Activated T-cell treated with anti-CD3 and anti-CD28 coated beads for 4 hours (primary cell): ENCODE measurements around the gene HOXB2.

ENCODE experiments used
- DNase-seq: peaks from one replicate; pipeline ENCODE4 v3.0.0-alpha.2; 2020

The HOXB2 gene

DNA sequence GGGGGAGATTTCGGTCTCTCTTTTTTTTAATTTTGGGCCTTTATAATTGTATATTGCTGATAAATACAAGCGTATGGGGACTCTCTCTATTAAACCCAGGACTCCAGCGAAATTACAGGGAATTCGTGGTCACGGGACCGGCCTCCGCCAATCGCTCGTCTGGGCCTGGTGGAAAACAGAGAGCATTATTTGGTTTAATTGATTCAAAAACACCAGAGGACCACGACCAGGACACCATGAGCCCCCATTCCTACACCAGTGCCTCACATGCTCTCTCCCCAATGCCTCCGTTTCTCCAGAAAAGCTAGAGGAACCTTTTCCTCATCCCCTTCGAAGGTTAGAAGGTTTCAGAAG is at the start of gene HOXB2:
TSS of gene HOXB2 (minus strand) at position 88 of the 354 bp plus-strand sequence. CDS start 198 bp downstream, outside the sequence.
- no peak for DNase-seq

DNA sequence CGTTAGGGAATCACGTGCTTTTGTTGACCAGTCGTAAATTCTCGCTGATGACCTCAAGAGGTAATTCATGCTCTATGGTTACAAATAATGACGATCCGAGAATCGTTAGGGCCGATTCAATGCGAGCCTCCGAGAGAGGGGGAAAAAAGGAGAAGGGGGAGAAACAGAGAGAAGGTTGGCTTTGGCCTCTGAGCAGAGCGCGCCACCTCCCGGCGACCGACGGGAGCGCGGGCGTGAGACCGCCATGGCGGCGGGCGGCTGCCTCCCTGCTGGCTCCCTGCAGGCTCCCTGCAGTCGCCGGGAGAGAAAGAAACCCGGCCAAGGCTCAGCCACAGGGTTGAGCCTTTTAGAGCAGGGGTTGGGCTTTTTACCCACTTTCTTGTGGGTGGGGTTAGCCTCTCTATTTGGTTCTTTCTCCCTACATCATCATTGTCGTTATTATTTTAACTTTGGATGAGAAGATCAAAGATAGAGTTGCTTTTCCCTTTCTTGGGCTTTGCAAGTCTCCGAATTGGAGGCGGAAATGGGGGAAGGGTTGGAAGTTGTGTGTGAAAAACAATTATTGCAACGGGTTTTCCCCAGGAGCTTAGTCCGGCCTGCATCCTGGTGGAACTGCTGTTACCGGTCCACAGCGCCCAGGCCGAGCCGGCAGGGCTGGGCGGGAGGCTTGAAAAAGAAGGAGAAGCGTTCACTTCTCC is 49.1 kb upstream of the HOXB2 start:
- DNase-seq: peak; percentile 76

DNA sequence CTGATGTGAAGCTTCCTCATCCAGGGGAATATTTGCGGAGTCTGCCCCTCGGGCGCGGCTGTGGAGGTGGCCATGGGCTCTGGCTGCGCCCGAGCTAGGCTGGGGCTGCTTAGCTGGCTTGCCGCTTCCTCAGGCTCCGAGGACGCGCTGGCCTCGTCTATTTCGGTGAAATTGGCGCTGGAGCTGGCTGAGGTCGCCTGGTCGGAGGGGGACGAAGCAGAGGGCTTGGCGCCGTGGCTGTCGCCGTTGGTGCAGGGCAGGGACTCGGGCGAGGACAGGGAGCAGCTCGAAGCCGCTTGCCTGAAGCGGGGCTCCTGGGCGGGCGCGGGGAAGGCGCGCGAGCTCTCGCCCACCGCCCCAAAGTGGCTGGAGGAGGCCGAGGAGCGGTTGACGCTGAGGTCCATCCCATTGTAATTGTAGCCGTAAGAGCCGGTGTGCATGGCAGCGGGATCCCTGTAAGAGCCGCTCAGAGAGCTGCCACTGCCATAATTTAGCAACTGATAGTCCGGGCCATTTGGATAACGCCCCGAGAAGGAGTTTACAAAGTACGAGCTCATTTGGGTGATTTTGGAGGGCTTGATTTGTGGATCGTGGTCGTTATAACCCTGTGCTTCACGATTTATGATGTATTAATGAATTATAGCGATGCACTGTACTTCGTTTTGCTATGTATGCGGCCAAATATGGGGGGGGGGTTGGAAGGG is 48.4 kb upstream of the HOXB2 start, which contains the start of gene HOXB5:
TSS of gene HOXB5 (minus strand) at position 654 of the 704 bp plus-strand sequence. CDS start at position 557, 97 bp downstream.
- no peak for DNase-seq

DNA sequence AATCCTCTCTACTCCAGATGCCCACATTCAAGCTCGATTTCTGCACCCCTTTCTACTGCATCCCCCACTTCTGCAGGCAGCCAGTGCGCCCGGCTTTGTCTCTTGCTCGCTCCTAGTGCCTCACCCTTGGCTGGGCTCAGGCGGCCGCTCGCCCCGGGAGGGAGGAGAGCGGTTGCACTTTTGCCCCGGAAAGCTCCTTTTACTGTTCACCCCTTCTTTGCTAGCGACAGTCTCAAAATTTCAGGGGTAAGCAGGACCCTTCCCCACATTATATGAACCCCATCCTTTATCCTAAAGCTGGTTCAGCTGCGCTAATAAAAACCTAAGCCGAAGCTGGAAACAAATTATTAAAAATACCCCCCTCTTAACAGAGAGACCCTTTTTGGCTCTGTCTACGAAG is 47.7 kb upstream of the HOXB2 start:
- no peak for DNase-seq

DNA sequence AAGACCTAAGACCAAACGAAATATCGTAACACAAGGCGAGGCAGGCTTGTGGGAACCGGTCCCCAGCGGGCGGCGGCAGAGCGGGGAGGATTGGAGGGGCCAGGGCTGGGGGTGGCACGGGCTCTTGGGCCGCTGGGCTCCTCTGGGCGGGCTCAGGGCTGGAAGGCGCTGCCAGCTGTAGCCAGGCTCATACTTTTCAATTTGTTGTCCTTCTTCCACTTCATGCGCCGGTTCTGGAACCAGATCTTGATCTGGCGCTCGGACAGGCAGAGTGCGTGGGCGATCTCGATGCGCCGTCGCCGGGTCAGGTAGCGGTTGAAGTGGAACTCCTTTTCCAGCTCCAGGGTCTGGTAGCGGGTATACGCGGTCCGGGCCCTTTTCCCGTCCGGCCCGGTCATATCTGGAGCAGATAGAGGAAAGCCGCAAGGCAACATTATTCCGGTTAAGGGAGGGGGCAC is 47.2 kb upstream of the HOXB2 start:
- no peak for DNase-seq

DNA sequence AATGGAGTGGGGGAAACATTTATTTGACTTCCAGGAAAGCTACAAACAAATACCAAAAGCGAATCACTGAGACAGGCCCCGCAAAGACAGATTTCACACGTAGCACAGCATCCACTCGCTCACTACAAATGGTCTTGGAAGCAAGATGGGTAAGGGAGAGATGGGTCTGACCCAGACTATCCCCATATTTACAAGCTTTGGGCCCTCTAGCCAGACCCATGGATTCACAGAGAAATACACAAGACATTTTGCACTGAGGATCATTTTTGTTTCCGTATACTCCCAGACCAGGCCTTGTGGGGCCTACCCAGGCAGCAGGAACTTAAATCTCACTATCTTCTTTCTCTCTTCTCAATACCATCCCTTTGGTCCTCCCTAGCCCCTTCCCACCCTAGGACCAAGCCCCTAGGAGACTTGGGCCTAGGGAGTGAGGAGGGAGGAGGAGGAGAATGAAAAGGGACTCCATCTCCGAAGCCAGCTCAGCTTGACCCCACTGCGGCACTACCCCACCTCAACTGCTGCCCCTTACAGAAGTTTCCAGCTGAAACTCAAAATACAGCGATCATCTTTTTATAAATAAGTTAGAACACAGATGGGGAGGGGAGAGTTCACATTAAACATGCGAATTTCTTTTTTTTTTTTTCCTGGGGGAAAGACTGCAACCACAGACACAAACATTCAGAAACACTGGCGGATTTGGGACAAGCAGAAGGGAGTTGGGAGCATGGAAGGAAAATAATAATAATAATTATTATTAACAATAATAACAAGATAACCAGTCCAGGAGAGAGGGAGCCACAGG is 46.5 kb upstream of the HOXB2 start:
- no peak for DNase-seq

DNA sequence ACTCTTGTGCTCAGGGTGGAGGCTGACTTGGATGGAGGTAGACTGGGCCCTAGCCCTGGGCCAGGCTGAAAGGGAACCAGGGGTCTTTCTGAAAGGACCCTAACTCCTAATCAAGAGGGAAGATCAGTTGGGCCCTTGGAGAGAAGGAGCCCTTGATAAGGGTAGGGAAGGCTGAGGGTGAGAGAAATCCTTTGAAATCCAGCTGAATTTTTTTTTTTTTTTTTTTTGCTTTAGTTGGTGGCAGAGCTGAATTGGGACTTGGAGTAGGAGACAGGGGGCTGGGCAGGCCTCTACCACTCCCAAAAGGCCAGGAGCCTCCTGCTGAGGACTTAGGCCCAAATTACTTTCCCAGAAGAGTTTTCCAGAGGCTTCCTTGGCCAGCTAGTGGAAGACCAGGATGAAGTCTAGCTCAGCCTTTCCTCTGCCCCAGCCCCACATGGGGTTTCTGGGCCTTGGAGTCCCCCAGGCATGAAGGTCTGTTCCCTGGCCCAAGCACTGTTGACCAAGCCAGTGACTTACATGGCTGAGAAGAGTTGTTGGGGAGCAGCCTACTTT is 45.8 kb upstream of the HOXB2 start:
- DNase-seq: no peak

DNA sequence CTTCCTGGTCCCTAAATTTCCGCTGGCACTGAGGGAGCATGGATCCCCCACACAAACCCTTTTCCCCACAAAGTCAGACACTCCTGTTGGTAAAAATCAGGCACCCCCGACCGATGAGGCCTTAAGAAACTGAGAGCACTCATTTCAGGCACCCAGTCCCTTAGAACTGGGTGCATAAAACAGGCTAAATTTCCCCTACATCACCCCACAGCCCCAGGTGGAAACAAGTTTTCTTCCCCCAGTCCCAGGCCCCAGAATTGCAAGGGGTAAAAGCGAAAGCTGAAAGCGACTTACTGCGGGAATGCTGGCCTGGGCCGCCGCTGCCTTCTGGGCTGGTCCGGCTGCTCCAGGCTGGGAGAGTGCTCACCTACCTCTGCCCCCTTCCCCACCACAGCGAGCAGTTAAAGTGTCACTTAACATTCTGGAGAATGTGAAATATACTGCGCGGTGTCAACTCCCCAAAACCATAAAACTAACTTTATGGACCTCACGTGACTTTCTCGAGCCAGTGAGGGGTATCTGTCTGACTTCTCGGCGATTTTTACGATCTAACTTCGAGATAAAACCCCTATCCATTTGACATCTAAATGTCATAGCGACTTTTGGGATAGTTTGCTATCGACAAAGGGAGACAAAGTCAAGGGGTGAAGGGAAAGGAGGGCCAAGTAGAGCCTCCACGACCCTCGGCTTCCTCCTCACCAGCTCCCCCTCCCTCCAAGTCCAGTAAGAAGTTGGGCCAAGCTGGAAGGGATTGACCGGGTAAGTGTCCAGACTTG is 45.1 kb upstream of the HOXB2 start, which contains the start of gene HOXB3:
TSS of gene HOXB3 (minus strand) at position 411 of the 776 bp plus-strand sequence. CDS start 37,767 bp downstream, outside the sequence.
- DNase-seq: no peak

DNA sequence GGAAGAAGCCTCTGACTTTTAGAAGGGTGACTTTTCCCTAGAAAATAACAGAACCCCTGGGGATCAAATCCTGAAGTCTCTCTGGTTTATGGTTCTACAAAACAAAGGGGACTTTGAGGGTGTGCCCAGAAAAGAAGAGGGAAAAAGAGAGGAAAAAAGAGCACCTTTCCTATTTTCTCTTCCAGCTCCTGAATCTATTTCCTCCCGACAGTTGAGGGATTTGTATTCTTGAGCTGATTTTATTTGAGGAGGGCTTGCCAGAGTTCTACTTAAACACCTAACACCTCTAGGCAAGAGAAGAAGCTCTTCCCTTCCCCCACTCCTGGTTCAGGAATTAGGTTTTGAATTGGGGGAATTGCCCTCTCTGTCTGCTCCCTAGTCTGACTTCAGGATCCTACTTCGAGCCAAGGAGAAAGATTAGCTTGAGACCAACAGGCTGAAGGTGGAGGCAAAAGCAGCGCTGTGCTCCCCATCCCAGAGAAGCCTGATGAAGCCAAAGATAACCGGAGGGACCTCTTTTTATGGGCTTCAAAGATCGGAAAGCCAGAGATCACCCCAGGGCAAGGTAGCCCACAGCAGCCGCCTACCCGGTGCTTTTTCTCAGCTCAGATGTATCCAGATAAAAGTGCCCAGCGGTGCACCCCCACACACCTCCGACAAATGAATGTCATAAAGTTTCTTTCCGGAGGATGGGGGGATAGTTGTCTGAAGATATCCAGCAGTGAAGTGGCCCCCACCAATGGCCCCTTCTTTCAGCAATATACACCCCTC is 44.3 kb upstream of the HOXB2 start:
- no peak for DNase-seq

DNA sequence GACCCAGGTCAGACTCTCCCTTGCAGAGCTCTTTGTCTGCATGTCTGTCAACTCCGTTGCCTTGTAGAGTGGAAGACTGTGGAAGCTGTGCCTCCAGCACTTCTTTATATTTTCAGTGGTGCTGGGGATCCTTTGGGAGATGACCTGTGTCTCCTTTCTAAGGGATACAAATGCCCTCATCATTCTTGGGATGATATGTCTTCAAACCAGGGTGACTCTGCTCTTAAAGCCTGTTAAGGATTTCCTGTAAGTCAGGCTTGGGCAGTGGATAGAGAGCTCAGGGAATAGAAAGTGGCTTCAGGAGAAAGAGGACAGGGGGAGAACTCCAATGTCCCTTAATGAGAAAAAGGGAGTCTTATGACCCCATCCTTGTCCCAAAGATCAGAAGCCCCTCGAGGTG is 43.6 kb upstream of the HOXB2 start:
- DNase-seq: no peak

DNA sequence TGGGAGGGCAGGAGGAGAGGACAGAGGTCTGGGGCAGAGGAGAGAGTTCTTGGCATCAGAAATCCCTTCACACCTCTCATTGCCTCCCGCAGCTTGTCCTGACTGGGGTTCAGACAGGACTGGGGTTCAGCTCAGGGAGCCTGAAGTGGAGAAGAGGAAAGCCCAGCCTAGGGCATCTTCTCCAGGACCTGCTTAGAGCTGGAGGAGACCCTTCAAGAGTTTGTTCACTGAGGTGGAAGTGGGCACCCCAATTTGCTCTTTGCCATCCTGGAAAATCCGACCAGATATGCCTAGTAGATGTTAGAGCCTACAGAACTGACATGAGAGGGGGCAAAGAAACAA is 43.1 kb upstream of the HOXB2 start:
- no peak for DNase-seq

DNA sequence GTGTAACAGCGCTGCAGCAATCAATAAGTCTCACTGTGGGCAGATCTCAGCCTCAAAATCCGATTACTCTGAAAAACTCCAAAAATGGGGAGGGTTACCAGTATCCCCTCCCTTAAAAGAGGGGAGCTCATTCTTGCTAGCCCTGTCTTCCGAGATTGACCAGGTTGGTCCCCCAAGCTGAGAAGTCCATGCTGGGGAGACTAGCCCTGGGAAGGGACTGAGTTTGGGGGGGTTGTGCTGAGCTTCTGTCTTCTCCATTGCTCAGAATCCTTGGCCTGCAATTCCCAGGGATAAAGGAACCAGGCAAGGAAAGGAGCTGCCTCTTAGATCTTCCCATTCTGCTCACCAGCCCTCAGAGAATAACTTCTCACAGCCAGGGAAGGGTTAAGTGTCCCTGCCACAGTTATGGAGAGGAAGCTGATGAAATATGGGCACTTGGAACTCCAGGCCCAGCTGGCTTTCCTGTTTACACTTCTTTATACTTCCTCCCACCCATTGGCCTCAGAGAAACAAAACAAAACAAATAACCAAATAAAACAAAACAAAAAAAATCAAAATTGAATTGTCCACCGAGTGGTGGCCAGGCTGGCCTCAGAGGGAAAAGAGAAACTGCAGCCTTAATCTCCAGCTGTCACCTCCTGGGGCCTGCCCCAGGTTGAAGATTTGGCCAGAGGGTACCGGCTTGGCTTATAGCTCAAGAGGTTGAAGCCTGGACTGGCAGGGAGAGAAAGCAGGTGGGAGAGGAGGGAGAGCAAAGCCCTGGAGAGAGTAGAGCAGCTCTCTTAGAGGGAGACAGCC is 42.6 kb upstream of the HOXB2 start:
- no peak for DNase-seq

DNA sequence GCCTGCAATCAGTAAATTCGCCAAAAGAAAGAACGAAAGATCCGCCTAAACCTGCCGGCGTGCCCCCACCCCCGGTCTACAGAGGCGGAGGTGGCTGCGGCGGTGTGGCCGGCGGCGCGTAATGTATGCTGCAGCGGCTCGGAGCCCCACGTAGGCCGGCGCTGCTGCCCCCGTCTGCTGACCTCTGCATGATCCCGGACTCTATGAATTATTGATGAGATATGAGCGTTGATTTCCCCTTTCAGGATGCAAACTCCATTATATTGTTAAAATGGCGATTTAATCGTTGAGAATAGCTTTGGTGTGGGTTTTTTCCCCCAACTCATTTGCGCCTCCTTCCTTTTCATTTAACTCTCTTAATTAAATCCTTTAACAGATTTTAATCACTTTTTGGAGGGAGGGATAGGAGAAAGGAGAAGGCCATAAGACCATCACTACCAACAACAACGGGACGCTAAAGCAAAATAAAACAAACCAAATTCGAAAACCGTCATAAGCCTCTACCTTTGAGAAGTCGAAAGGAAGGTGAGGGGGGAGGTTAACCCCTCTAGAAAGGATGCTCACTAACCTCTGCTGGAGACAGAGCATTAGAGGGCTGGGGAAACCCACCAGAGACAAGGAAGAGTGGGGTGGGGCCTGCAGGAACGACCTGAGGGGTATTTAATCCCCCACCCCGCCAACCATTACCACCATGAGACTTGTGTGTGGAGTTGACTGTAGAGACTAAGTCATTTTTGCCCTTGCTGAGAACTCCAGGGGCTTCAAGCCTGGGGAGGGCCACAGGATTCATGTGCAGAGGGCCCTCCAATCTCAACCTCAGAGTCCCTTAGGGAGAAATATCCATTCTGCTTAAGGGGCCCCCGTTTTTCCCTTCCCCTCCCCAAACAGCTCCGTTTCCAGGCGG is 41.7 kb upstream of the HOXB2 start:
- DNase-seq: no peak

DNA sequence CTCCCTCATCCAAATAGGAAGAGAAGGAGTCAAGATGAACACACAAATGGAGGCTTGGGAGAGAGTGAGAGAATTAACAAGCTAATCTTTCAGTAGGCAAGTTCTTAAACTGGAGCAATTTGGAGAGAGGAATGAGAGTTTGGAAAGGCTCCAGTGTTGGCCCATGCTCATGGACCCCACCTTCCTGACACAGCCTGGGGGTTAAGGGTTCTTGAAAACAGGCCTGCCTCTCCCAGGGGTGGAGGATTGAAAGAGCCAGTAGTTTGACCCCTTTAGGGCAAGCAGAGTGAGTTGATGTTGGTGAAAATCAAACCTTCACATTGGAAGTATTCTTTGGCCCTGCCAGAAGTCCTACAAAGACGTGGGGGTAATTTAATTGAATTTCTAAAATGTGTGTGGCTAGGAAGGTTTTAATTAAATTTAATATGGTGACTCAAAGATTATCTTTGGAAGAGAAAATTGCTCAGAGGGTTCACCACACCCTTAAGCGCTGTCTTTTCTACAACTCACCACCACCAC is 39.4 kb upstream of the HOXB2 start:
- no peak for DNase-seq

DNA sequence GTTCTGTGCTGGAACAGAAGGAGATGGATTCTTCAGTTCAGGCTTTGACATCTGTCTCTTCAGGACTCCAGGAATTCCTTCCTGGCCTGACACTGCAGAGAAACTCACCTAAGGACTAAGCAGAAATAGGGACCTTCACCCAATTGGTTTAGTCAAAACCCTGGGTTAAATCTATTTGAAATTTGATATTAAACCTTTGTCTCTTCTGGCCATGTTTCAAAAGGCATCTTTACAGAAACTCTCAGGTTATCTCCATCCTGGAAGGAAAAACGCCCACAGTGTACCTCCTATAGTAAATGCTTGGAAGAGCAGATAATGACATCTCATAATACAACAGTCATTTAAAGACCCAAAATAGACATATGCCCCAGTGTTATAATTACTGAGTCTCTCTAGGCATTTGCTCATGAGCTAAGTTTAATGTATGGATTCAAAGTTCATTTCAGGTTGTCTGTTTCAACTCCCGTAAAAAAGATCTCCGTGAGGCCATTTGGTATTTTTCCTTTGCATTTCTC is 38.9 kb upstream of the HOXB2 start:
- no peak for DNase-seq

DNA sequence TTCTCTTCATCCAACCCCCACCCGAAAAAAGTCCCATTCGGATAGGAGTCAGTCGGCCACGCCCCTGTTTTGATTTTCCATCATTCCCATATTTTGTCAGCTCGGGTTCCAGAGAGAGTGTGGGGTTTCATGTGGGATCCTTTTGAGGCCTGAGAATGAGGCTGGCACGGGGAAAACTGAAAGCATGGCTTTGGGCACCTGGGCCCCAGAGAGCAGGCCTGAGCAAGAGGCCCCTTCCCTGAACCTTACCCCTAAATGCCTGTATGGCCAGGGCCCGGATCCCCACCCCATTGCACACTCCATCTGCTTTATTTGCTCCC is 37.8 kb upstream of the HOXB2 start:
- no peak for DNase-seq

DNA sequence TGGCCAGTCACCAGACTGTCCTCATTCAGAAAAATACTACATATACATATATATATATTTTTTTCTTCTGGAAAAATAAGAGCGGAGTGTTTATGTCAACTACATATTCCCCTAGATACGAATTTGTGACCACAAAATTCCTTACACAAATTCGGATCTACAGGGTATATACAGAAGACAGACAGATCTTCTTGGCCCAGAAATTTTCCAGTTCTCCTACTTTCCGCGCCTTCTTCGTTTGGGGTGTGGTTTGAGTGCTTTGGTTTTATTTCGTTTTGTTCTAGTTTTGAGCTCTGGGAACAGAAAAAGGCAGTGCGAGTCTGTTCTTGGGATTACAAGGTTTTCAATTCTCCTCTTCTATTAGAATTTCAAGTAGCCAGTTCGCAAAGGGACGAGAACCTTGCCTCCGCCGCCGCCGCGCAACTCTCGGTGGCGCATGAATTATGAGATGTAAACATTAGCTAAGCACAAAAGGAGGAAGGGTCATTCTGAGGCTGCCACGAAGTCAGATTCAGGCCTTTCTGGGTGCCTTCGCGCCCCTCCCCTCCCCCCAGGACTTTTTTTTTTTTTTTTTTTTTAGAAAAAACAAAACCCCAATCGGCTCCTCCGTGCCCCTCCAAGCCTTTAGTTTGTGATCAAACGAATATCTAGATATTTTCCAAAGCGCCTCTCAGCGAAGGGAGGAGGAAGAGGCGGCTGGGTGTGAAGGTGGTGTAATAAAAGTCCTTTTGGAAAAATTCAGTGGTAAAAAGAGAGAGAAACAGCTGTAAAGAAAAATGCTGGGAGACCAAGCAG is 35.0 kb upstream of the HOXB2 start:
- no peak for DNase-seq

DNA sequence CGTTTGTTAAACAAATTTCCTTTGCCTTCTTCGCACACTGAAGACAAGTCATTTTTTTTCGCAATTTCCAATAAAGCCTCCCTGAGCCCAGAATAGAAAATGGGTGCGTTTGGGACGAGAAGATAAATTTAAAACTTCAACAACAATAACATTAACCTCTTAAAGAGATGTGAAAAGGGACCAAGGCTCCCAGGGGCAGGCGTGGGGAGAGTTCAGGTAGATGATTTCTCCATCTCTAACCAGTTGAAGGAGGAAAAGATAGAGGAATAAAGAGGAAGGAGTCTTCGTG is 34.5 kb upstream of the HOXB2 start:
- no peak for DNase-seq
